Activated T-cell treated with anti-CD3 and anti-CD28 coated beads, Interleukin-2, amount 50 U/mL, for 4 hours (primary cell): ENCODE data around the gene DTX2. TPM values are rescaled to one million over a fixed set of nuclear protein-coding genes. Genes with fewer than 3 reads are reported as not detected.
"Not testable (repeated sequence)": the region's sequence is repeated elsewhere in the genome, so short reads cannot be mapped to it uniquely, and the experiment has no call there.

ENCODE experiments used
- ATAC-seq, 2 donors: fragments of 200-7000 bp; cut with Tn5 transposase; one replicate each; pipeline ENCODE4 v1.10.0; 2021
- DNase-seq: peaks from one replicate; pipeline ENCODE4 v3.0.0-alpha.2; 2020
- H3K27me3 Mint-ChIP-seq: one replicate; pipeline ENCODE4 v1.8.0; 2021; ENCODE audit warnings: low read depth, mixed read lengths
- H3K36me3 Mint-ChIP-seq: one replicate; pipeline ENCODE4 v1.8.0; 2022; ENCODE audit warnings: mixed read lengths; ENCODE audit not compliant: insufficient read depth
- H3K4me1 Mint-ChIP-seq: one replicate; pipeline ENCODE4 v1.8.0; 2021; ENCODE audit warnings: low read depth, mixed read lengths
- H3K4me3 Mint-ChIP-seq: one replicate; pipeline ENCODE4 v1.8.0; 2021; ENCODE audit warnings: mild to moderate bottlenecking, moderate library complexity, mixed read lengths
- H3K9me3 Mint-ChIP-seq: one replicate; pipeline ENCODE4 v1.8.0; 2021; ENCODE audit warnings: mixed read lengths
- total RNA-seq, 3 donors: library from RNA; stranded (reverse); gene quantifications; one replicate each; pipeline ENCODE4 v1.2.1, GENCODE V29; 2021

DTX2 gene
- total RNA-seq: 10 to 100 TPM; 17.7 to 25.7 (median 21.7) TPM

GRCh38 chr7:76461464-76462101, at the start of gene DTX2:
TSS of gene DTX2 (plus strand) at chr7:76461709. CDS start at chr7:76480510, 18,801 bp downstream.
- H3K4me3 Mint-ChIP-seq: peak within 1 kb of the TSS; percentile 62
- ATAC-seq: peak; percentile 98
- not testable (repeated sequence) for H3K27me3 Mint-ChIP-seq, H3K36me3 Mint-ChIP-seq, H3K9me3 Mint-ChIP-seq, H3K4me1 Mint-ChIP-seq
- DNase-seq: peak; percentile 18

GRCh38 chr7:76412249-76412648, 49.3 kb upstream of the DTX2 start:
- DNase-seq (no peak), ATAC-seq (no peak)
- peaks cover 1% of the 10 kb centered on the region for H3K36me3 Mint-ChIP-seq

GRCh38 chr7:76417654-76418310, 43.7 kb upstream of the DTX2 start:
- H3K4me1 Mint-ChIP-seq, H3K27me3 Mint-ChIP-seq, H3K36me3 Mint-ChIP-seq, ATAC-seq, DNase-seq, H3K4me3 Mint-ChIP-seq, H3K9me3 Mint-ChIP-seq: not testable (repeated sequence)

More at GRCh38 chr7:76412249-76412648, 49.3 kb upstream of the DTX2 start:
- H3K4me3 Mint-ChIP-seq: no peak overlapping the region
- no peaks in the 10 kb centered on the region for H3K9me3 Mint-ChIP-seq
- H3K27me3 Mint-ChIP-seq: no peaks in the 10 kb centered on the region
- H3K4me1 Mint-ChIP-seq: no peaks in the 10 kb centered on the region

- H3K4me3 Mint-ChIP-seq, H3K9me3 Mint-ChIP-seq, ATAC-seq, H3K36me3 Mint-ChIP-seq, DNase-seq, H3K4me1 Mint-ChIP-seq: not testable (repeated sequence)
- H3K27me3 Mint-ChIP-seq: peaks cover 10% of the 10 kb centered on the region
Measured at GRCh38 chr7:76421097-76421496, 40.4 kb upstream of the DTX2 start.

- DNase-seq (no peak), ATAC-seq (no peak)
- Mint-ChIP-seq H3K4me3 (no peak overlapping the region), H3K27me3 (peaks cover 10% of the 10 kb centered on the region), H3K4me1 (peaks cover 3% of the 10 kb centered on the region), H3K36me3 (no peaks in the 10 kb centered on the region), H3K9me3 (no peaks in the 10 kb centered on the region)
Measured at GRCh38 chr7:76423666-76424412, 37.7 kb upstream of the DTX2 start.

- Mint-ChIP-seq H3K9me3 (no peaks in the 10 kb centered on the region), H3K36me3 (no peaks in the 10 kb centered on the region), H3K4me3 (no peak within 1 kb of the TSS), H3K27me3 (peaks cover 10% of the 10 kb centered on the region), H3K4me1 (peaks cover 3% of the 10 kb centered on the region)
- ATAC-seq: no peak
- DNase-seq: no peak
Measured at GRCh38 chr7:76424413-76425111, 36.9 kb upstream of the DTX2 start, which contains the start of gene ZP3. TSS of gene ZP3 (plus strand) at chr7:76424950. CDS start at chr7:76424965, 15 bp downstream.

- Mint-ChIP-seq H3K9me3 (no peaks in the 10 kb centered on the region), H3K36me3 (no peaks in the 10 kb centered on the region), H3K27me3 (peaks cover 8% of the 10 kb centered on the region), H3K4me3 (no peak overlapping the region), H3K4me1 (peaks cover 3% of the 10 kb centered on the region)
- no peak for ATAC-seq
- no peak for DNase-seq
Measured at GRCh38 chr7:76425156-76425555, 36.4 kb upstream of the DTX2 start.

GRCh38 chr7:76425558-76425957, 36.0 kb upstream of the DTX2 start:
- H3K27me3 Mint-ChIP-seq, H3K9me3 Mint-ChIP-seq, H3K36me3 Mint-ChIP-seq: not testable (repeated sequence)

GRCh38 chr7:76426246-76426645, 35.3 kb upstream of the DTX2 start:
- Mint-ChIP-seq H3K9me3 (no peaks in the 10 kb centered on the region), H3K27me3 (peaks cover 6% of the 10 kb centered on the region), H3K36me3 (no peaks in the 10 kb centered on the region), H3K4me1 (peaks cover 3% of the 10 kb centered on the region), H3K4me3 (no peak overlapping the region)
- DNase-seq (no peak), ATAC-seq (no peak)

More at GRCh38 chr7:76425558-76425957, 36.0 kb upstream of the DTX2 start:
- not testable (repeated sequence) for DNase-seq, H3K4me3 Mint-ChIP-seq, ATAC-seq, H3K4me1 Mint-ChIP-seq

- H3K4me3 Mint-ChIP-seq: no peak overlapping the region
- peaks cover 3% of the 10 kb centered on the region for H3K4me1 Mint-ChIP-seq
- no peak for ATAC-seq
- DNase-seq: no peak
- H3K9me3 Mint-ChIP-seq: no peaks in the 10 kb centered on the region
- peaks cover 2% of the 10 kb centered on the region for H3K27me3 Mint-ChIP-seq
- H3K36me3 Mint-ChIP-seq: no peaks in the 10 kb centered on the region
Measured at GRCh38 chr7:76427635-76428034, 33.9 kb upstream of the DTX2 start.

GRCh38 chr7:76428149-76428823, 33.2 kb upstream of the DTX2 start:
- DNase-seq: no peak
- H3K9me3 Mint-ChIP-seq: no peaks in the 10 kb centered on the region
- H3K4me1 Mint-ChIP-seq: peaks cover 3% of the 10 kb centered on the region
- no peak overlapping the region for H3K4me3 Mint-ChIP-seq
- H3K27me3 Mint-ChIP-seq: no peaks in the 10 kb centered on the region
- peak; percentile 35 to 61 for ATAC-seq
- no peaks in the 10 kb centered on the region for H3K36me3 Mint-ChIP-seq

GRCh38 chr7:76428868-76429805, 32.4 kb upstream of the DTX2 start:
- DNase-seq (no peak), ATAC-seq (no peak)
- no peaks in the 10 kb centered on the region for H3K27me3 Mint-ChIP-seq
- peaks cover 3% of the 10 kb centered on the region for H3K4me1 Mint-ChIP-seq
- no peak overlapping the region for H3K4me3 Mint-ChIP-seq
- no peaks in the 10 kb centered on the region for H3K9me3 Mint-ChIP-seq
- no peaks in the 10 kb centered on the region for H3K36me3 Mint-ChIP-seq

GRCh38 chr7:76430211-76430610, 31.3 kb upstream of the DTX2 start:
- H3K4me1 Mint-ChIP-seq: no peaks in the 10 kb centered on the region
- no peaks in the 10 kb centered on the region for H3K9me3 Mint-ChIP-seq
- ATAC-seq (no peak), DNase-seq (no peak)
- no peak overlapping the region for H3K4me3 Mint-ChIP-seq
- H3K36me3 Mint-ChIP-seq: no peaks in the 10 kb centered on the region
- no peaks in the 10 kb centered on the region for H3K27me3 Mint-ChIP-seq
